22Rv1 (cell line): Measurements from ENCODE around the gene STH.

Experiments used
- CTCF ChIP-seq: fragments of 450-650 bp; IDR thresholded peaks from 2 replicates; pipeline ENCODE4 v1.5.1; 2017; ENCODE audit warnings: mild to moderate bottlenecking
- ZFX ChIP-seq: fragments of 450-650 bp; IDR thresholded peaks from 2 replicates; pipeline ENCODE4 v1.6.1; 2017; ENCODE audit warnings: antibody characterized with exemption, borderline replicate concordance

GRCh38 chr17:46033392-46033791 is 34.3 kb downstream of the STH start:
- TF ChIP-seq CTCF, result no peak
- TF ChIP-seq ZFX, result no peak
